Measurements from ENCODE around the gene DMRT2. TPM values are rescaled to one million over a fixed set of nuclear protein-coding genes. Genes with fewer than 3 reads are reported as not detected.

DMRT2 gene
- total RNA-seq, 1 donor from 2014 or later, result 0.53 TPM

GRCh38 chr9:1087120-1087881, 37.1 kb downstream of the DMRT2 start:
- Histone ChIP-seq H3K27me3 (ENCODE audit: control insufficient read depth, insufficient read depth, low read length) (no peaks in the 10 kb centered on the region), H3K36me3 (ENCODE audit: control insufficient read depth, insufficient read depth, low read length) (no peaks in the 10 kb centered on the region), H3K4me3 (ENCODE audit: low read depth, low read length) (no peak overlapping the region)
- FAIRE-seq, result no peak
- no peak for TF ChIP-seq CTCF (IDR thresholded peaks at IDR 0.05; ENCODE audit: insufficient read depth, low read length, severe bottlenecking)
- DNase-seq (ENCODE audit: low read depth), result no peak

- Histone ChIP-seq H3K4me3 (ENCODE audit: low read depth, low read length) (no peak overlapping the region), H3K36me3 (ENCODE audit: control insufficient read depth, insufficient read depth, low read length) (no peaks in the 10 kb centered on the region), H3K27me3 (ENCODE audit: control insufficient read depth, insufficient read depth, low read length) (no peaks in the 10 kb centered on the region)
- no peak for TF ChIP-seq CTCF (IDR thresholded peaks at IDR 0.05; ENCODE audit: insufficient read depth, low read length, severe bottlenecking)
- FAIRE-seq (no peak), DNase-seq (ENCODE audit: low read depth) (peak; percentile 94)
Observed at GRCh38 chr9:1094749-1095148, 44.6 kb downstream of the DMRT2 start.

- Histone ChIP-seq H3K27me3 (ENCODE audit: control insufficient read depth, insufficient read depth, low read length) (no peaks in the 10 kb centered on the region), H3K36me3 (ENCODE audit: control insufficient read depth, insufficient read depth, low read length) (no peaks in the 10 kb centered on the region), H3K4me3 (ENCODE audit: low read depth, low read length) (no peak overlapping the region)
- FAIRE-seq, result no peak
- no peak for TF ChIP-seq CTCF (IDR thresholded peaks at IDR 0.05; ENCODE audit: insufficient read depth, low read length, severe bottlenecking)
- peak; percentile 84 for DNase-seq (ENCODE audit: low read depth)
Observed at GRCh38 chr9:1096155-1096964, 46.2 kb downstream of the DMRT2 start.

GRCh38 chr9:1098551-1098950, 48.4 kb downstream of the DMRT2 start:
- Histone ChIP-seq H3K36me3 (ENCODE audit: control insufficient read depth, insufficient read depth, low read length) (no peaks in the 10 kb centered on the region), H3K4me3 (ENCODE audit: low read depth, low read length) (no peak overlapping the region), H3K27me3 (ENCODE audit: control insufficient read depth, insufficient read depth, low read length) (no peaks in the 10 kb centered on the region)
- no peak for TF ChIP-seq CTCF (IDR thresholded peaks at IDR 0.05; ENCODE audit: insufficient read depth, low read length, severe bottlenecking)
- DNase-seq (ENCODE audit: low read depth), result peak; percentile 60
- FAIRE-seq, result peak; percentile 85

- DNase-seq (ENCODE audit: low read depth) (peak; percentile 57), FAIRE-seq (no peak)
- Histone ChIP-seq H3K27me3 (ENCODE audit: control insufficient read depth, insufficient read depth, low read length) (no peaks in the 10 kb centered on the region), H3K36me3 (ENCODE audit: control insufficient read depth, insufficient read depth, low read length) (no peaks in the 10 kb centered on the region), H3K4me3 (ENCODE audit: low read depth, low read length) (no peak overlapping the region)
- no peak for TF ChIP-seq CTCF (IDR thresholded peaks at IDR 0.05; ENCODE audit: insufficient read depth, low read length, severe bottlenecking)
Observed at GRCh38 chr9:1100201-1100600, 50.0 kb downstream of the DMRT2 start.

Measured in bronchial epithelial cell (primary cell).